MM.1S (cell line): ENCODE results near the gene CLTCL1.

Experiments used
- DNase-seq: peaks from one replicate; pipeline ENCODE4 v3.0.0-alpha.2; 2015
- H2AFZ ChIP-seq: fragments of 300-600 bp; sonication (generic); 2 replicates; pipeline ENCODE4 v1.6.0; 2016; ENCODE audit warnings: antibody characterized with exemption, low read length
- H3F3A ChIP-seq: fragments of 300-600 bp; sonication (generic); 2 replicates; pipeline ENCODE4 v1.6.1; 2016; ENCODE audit warnings: mild to moderate bottlenecking, antibody characterized with exemption, low read length, moderate library complexity, mixed read lengths; ENCODE audit not compliant: insufficient read depth
- H3K27ac ChIP-seq: fragments of 300-600 bp; sonication (generic); 2 replicates; pipeline ENCODE4 v1.5.1; 2016; ENCODE audit warnings: mild to moderate bottlenecking, low read length
- H3K27me3 ChIP-seq: fragments of 300-600 bp; sonication (generic); replicated peaks from 2 replicates; pipeline ENCODE4 v1.6.0; 2016; ENCODE audit warnings: low read length; ENCODE audit not compliant: insufficient read depth
- H3K36me3 ChIP-seq: fragments of 300-600 bp; sonication (generic); replicated peaks from 2 replicates; pipeline ENCODE4 v1.6.1; 2016; ENCODE audit warnings: mild to moderate bottlenecking, low read length, mixed read lengths; ENCODE audit not compliant: insufficient read depth
- H3K4me1 ChIP-seq: fragments of 300-600 bp; sonication (generic); 2 replicates; pipeline ENCODE4 v1.6.1; 2016; ENCODE audit warnings: low read length, mixed read lengths
- H3K4me2 ChIP-seq: fragments of 300-600 bp; sonication (generic); 2 replicates; pipeline ENCODE4 v1.6.0; 2016; ENCODE audit warnings: low read depth, low read length
- H3K4me3 ChIP-seq: fragments of 300-600 bp; sonication (generic); 2 replicates; pipeline ENCODE4 v1.5.1; 2016; ENCODE audit warnings: low read length, mixed read lengths
- H3K79me2 ChIP-seq: fragments of 300-600 bp; sonication (generic); 2 replicates; pipeline ENCODE4 v1.6.1; 2016; ENCODE audit warnings: mixed run types, low read length, mixed read lengths
- H3K9ac ChIP-seq: fragments of 300-600 bp; sonication (generic); 2 replicates; pipeline ENCODE4 v1.6.1; 2016; ENCODE audit warnings: low read length, mixed read lengths
- H3K9me2 ChIP-seq: fragments of 300-600 bp; sonication (generic); replicated peaks from 2 replicates; pipeline ENCODE4 v1.6.1; 2016; ENCODE audit warnings: mild to moderate bottlenecking, low read length, mixed read lengths; ENCODE audit not compliant: insufficient read depth
- H3K9me3 ChIP-seq: fragments of 300-600 bp; sonication (generic); replicated peaks from 2 replicates; pipeline ENCODE4 v1.6.1; 2016; ENCODE audit warnings: mild to moderate bottlenecking, low read length, mixed read lengths; ENCODE audit not compliant: insufficient read depth
- H4K20me1 ChIP-seq: fragments of 300-600 bp; sonication (generic); 2 replicates; pipeline ENCODE4 v1.6.1; 2016; ENCODE audit warnings: mild to moderate bottlenecking, low read length, moderate library complexity, mixed read lengths; ENCODE audit not compliant: insufficient read depth
- CTCF ChIP-seq: fragments of 300-600 bp; sonication (generic); IDR thresholded peaks from 2 replicates; pipeline ENCODE4 v1.5.1; 2016; ENCODE audit warnings: antibody characterized with exemption, low read length, mixed read lengths
- EZH2 ChIP-seq: fragments of 300-600 bp; sonication (generic); optimal IDR thresholded peaks from 2 replicates; pipeline ENCODE3; 2017; ENCODE audit warnings: low read depth, mild to moderate bottlenecking, antibody characterized with exemption, low read length, mixed read lengths
- EZH2phosphoT487 ChIP-seq: fragments of 300-600 bp; sonication (generic); IDR thresholded peaks from 2 replicates; pipeline ENCODE4 v1.6.1; 2018; ENCODE audit warnings: antibody characterized with exemption, low read length

CLTCL1 gene

GRCh38 chr22:19291580-19292457 is at the start of gene CLTCL1:
CLTCL1 (minus strand) TSS chr22:19291719; CDS start chr22:19291641, 78 bp downstream.
- peaks cover 22% of the 10 kb centered on the region for H3K4me1 ChIP-seq
- H3K27ac ChIP-seq: 0 out of 2 replicates have a peak within 1 kb of the TSS, but pooled peaks have one; percentile 1
- no peaks in the 10 kb centered on the region for H4K20me1 ChIP-seq
- H2AFZ ChIP-seq: peak within 1 kb of the TSS; percentile 100
- H3K27me3 ChIP-seq: peaks cover 6% of the 10 kb centered on the region
- H3K4me2 ChIP-seq: peak within 1 kb of the TSS; percentile 97
- peak within 1 kb of the TSS; percentile 81 for H3K9ac ChIP-seq
- peak within 1 kb of the TSS; percentile 99 for H3K4me3 ChIP-seq
- TF ChIP-seq CTCF (no peak), EZH2 (no peak), EZH2phosphoT487 (no peak)
- H3K9me2 ChIP-seq: no peaks in the 10 kb centered on the region
- no peaks in the 10 kb centered on the region for H3K36me3 ChIP-seq
- no peaks in the 10 kb centered on the region for H3F3A ChIP-seq
- H3K9me3 ChIP-seq: no peaks in the 10 kb centered on the region
- peak; percentile 68 for DNase-seq
- H3K79me2 ChIP-seq: no peaks in the 10 kb centered on the region

- H3K27me3 ChIP-seq: no peaks in the 10 kb centered on the region
- no peak overlapping the region for H2AFZ ChIP-seq
- H3K36me3 ChIP-seq: peaks cover 1% of the 10 kb centered on the region; the same call in 1 of the 2 replicates
- H4K20me1 ChIP-seq: no peaks in the 10 kb centered on the region
- H3K9me2 ChIP-seq: no peaks in the 10 kb centered on the region
- H3K27ac ChIP-seq: no peak overlapping the region
- H3K9me3 ChIP-seq: no peaks in the 10 kb centered on the region
- no peaks in the 10 kb centered on the region for H3F3A ChIP-seq
- no peak overlapping the region for H3K4me2 ChIP-seq
- no peak overlapping the region for H3K4me3 ChIP-seq
- no peak overlapping the region for H3K9ac ChIP-seq
- no peaks in the 10 kb centered on the region for H3K4me1 ChIP-seq
- no peak for DNase-seq
- TF ChIP-seq CTCF (no peak), EZH2phosphoT487 (no peak), EZH2 (no peak)
- H3K79me2 ChIP-seq: peaks cover 32% of the 10 kb centered on the region
Observed at GRCh38 chr22:19337137-19337536, 45.6 kb upstream of the CLTCL1 start.

GRCh38 chr22:19336133-19337075 is 44.9 kb upstream of the CLTCL1 start:
- Histone ChIP-seq H3K4me2 (no peak overlapping the region), H3K4me1 (no peaks in the 10 kb centered on the region), H3K9me2 (no peaks in the 10 kb centered on the region), H3K4me3 (no peak overlapping the region), H2AFZ (no peak overlapping the region), H4K20me1 (no peaks in the 10 kb centered on the region), H3K9me3 (no peaks in the 10 kb centered on the region), H3F3A (no peaks in the 10 kb centered on the region), H3K27ac (no peak overlapping the region), H3K9ac (no peak overlapping the region), H3K79me2 (peaks cover 28% of the 10 kb centered on the region), H3K27me3 (no peaks in the 10 kb centered on the region), H3K36me3 (peaks cover 6% of the 10 kb centered on the region)
- no peak for DNase-seq
- no peak for TF ChIP-seq EZH2
- no peak for TF ChIP-seq CTCF
- TF ChIP-seq EZH2phosphoT487: no peak
